Bronchial epithelial cell (primary cell): ENCODE measurements around the gene RAPSN. TPM values are rescaled to one million over a fixed set of nuclear protein-coding genes. Genes with fewer than 3 reads are reported as not detected.
"Not testable (repeated sequence)": the region's sequence is repeated elsewhere in the genome, so short reads cannot be mapped to it uniquely, and the experiment has no call there.

Experiments used
- DNase-seq: peaks from one replicate; pipeline ENCODE4 v3.0.0-alpha.2; 2010; ENCODE audit warnings: low read depth
- FAIRE-seq: peaks from 2 replicates; lab custom pipeline; 2011; peaks lifted over from hg19 to GRCh38; lab: Jason Lieb, UNC
- H3K27me3 ChIP-seq: 2 replicates; pipeline ENCODE4 v1.5.1; 2011; ENCODE audit warnings: low read length; ENCODE audit not compliant: control insufficient read depth, insufficient read depth
- H3K36me3 ChIP-seq: 2 replicates; pipeline ENCODE4 v1.5.1; 2011; ENCODE audit warnings: low read length; ENCODE audit not compliant: control insufficient read depth, insufficient read depth
- H3K4me3 ChIP-seq: 2 replicates; pipeline ENCODE4 v1.5.1; 2011; ENCODE audit warnings: mild to moderate bottlenecking, low read depth, low read length, control low read depth
- total RNA-seq: library from RNA; depleted of rRNA; stranded (reverse); fragments of >200 nt; gene quantifications from 2 replicates; pipeline ENCODE4 v1.2.1, GENCODE V29; 2014
- TF ChIP-seq, protein P1 (sequence below): IDR thresholded peaks from 2 replicates; pipeline ENCODE4 v1.5.1; 2011; ENCODE audit warnings: mild to moderate bottlenecking, moderate library complexity, low read length, control low read depth, inconsistent platforms; ENCODE audit not compliant: insufficient read depth, severe bottlenecking

Gene RAPSN
- total RNA-seq, 1 donor from 2014 or later, result 0.26 TPM

DNA sequence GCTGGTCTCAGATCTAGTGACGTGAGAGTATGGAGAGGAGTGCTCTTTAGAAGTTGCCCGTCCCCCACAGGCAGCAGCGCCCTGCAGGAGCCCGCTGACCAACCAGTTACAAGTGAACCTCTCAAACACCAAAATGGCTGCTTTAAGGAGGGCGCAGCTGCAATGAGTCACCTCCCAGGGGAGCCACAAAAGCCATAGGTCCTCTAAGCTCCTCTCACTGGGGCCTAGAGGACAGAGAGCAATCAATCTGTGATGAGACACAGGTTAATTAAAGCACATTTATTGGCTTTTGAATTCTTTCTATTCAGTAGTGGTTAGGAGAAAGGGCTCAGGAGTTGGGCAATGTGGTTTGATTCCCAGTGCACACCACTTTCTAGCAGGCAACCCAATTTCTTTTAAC, 15.5 kb upstream of the RAPSN start:
- H3K4me3 ChIP-seq, result no peak overlapping the region
- DNase-seq, result no peak
- no peaks in the 10 kb centered on the region for H3K27me3 ChIP-seq
- peaks cover 15% of the 10 kb centered on the region for H3K36me3 ChIP-seq
- FAIRE-seq, result no peak
- TF ChIP-seq, protein P1, sequence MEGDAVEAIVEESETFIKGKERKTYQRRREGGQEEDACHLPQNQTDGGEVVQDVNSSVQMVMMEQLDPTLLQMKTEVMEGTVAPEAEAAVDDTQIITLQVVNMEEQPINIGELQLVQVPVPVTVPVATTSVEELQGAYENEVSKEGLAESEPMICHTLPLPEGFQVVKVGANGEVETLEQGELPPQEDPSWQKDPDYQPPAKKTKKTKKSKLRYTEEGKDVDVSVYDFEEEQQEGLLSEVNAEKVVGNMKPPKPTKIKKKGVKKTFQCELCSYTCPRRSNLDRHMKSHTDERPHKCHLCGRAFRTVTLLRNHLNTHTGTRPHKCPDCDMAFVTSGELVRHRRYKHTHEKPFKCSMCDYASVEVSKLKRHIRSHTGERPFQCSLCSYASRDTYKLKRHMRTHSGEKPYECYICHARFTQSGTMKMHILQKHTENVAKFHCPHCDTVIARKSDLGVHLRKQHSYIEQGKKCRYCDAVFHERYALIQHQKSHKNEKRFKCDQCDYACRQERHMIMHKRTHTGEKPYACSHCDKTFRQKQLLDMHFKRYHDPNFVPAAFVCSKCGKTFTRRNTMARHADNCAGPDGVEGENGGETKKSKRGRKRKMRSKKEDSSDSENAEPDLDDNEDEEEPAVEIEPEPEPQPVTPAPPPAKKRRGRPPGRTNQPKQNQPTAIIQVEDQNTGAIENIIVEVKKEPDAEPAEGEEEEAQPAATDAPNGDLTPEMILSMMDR, result no peak

DNA sequence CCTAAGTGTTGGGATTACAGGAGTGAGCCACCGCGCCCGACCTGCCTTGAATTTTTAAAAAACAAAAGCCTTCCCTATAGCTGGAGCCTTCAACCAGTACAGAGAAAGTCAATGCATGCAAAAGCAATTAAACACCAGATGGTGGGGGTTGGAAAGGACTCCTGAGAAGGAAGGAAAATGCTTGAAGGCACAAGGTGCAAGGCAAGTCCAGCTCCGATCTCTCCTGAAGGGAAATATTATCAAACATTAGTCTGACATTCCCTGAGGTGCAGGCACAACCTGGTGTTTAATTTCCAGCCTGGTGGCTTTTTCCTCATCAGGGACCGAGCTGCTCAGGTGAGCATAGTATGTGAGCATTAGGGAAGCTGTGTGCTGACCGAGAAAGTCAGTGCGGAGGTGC, 12.9 kb upstream of the RAPSN start:
- no peak for DNase-seq
- Histone ChIP-seq H3K36me3 (peaks cover 8% of the 10 kb centered on the region), H3K4me3 (no peak overlapping the region), H3K27me3 (no peaks in the 10 kb centered on the region)
- no peak for FAIRE-seq
- TF ChIP-seq, protein P1, result no peak

DNA sequence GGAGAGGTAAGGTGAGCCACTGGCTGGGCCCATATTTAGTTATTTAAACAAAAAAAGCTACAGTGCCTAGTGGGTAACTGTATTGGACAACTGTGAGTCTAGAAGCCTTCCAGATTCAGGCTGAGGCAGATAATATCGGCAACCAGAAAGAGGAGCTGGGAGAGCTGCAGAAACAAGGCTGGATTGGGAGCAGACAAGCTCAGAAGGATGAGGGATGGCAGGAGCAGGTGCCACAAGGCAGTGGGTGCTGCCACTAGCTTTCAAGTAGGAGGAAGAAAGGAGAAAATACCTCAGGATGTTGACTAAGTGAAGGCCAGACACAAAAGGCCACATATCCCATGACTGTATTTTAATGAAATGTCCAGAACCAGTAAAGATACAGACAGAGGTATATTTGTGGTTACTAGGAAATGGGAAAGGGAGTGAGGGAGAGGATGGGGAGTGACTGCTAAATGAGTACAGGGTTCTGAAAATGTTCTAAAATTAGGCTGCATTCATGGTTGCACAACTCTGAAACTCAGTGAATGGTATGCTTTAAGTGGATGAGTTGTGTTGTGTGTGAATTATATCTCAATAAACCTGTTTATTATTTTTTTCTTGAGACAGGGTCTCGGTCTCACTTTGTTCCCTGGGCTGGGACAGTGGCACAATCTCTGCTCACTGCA, 11.8 kb upstream of the RAPSN start:
- peaks cover 6% of the 10 kb centered on the region for H3K36me3 ChIP-seq
- H3K4me3 ChIP-seq, result no peak overlapping the region
- DNase-seq (no peak), FAIRE-seq (no peak)
- no peaks in the 10 kb centered on the region for H3K27me3 ChIP-seq
- TF ChIP-seq, protein P1, result no peak

DNA sequence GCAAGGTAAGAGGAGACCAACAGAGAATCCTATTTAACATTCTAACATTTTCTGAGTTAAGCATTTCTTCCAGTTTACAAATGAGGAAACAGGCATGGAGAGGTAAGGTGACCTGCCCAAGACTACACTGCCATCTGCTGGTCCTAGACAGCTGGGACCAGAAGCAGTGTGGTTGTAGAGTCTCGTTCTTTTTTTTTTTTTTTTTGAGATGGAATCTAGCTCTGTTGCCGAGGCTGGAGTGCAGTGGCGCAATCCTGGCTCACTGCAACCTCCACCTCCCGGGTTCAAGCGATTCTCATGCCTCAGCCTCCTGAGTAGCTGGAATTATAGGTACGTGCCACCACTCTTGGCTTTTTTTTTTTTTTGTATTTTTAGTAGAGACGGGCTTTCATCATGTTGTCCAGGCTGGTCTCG, 5.3 kb upstream of the RAPSN start:
- DNase-seq, result peak; percentile 72
- not testable (repeated sequence) for H3K36me3 ChIP-seq, H3K4me3 ChIP-seq, FAIRE-seq, H3K27me3 ChIP-seq
- TF ChIP-seq, protein P1, result peak; percentile 82

DNA sequence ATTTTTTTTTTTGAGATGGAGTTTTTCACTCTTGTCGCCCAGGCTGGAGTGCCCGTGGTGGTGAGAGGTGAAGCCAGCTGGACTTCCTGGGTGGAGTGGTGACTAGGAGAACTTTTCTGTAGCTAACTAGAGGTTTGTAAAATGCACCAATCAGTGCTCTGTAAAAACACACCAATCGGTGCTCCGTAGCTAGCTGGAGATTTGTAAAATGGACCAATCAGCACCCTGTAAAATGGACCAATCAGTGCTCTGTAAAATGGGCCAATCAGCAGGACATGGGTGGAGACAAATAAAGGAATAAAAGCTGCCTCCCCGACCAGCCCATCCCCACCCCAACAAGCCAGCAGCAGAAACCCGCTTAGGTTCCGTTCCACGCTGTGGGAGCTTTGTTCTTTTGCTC, 4.4 kb upstream of the RAPSN start:
- no peak for FAIRE-seq
- Histone ChIP-seq H3K27me3 (no peaks in the 10 kb centered on the region), H3K36me3 (peaks cover 1% of the 10 kb centered on the region), H3K4me3 (no peak overlapping the region)
- DNase-seq, result no peak
- TF ChIP-seq, protein P1, result no peak

DNA sequence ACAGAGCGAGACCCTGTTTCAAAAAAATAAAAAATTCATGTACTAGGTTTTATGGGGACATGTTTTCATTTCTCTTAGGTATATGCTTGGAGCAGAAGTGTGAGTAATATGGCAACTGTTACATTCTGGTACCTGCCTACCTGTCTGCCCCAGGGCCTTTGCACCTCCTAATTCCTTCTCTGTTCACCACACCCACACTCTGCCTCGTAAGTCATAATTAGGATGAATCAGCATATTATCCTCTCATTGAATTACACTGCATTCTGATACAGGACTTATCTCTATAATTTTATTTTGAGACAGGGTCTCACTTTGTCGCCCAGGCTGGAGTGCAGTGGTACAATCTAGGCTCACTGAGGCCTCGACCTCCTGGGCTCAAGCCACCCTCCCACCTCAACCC, 3.1 kb upstream of the RAPSN start:
- TF ChIP-seq, protein P1, result no peak
- DNase-seq, result peak; percentile 33
- Histone ChIP-seq H3K27me3 (no peaks in the 10 kb centered on the region), H3K36me3 (peaks cover 1% of the 10 kb centered on the region), H3K4me3 (no peak overlapping the region)
- FAIRE-seq, result no peak
